ENCODE measurements around the gene GEMIN4.
"Not testable (repeated sequence)": the region's sequence is repeated elsewhere in the genome, so short reads cannot be mapped to it uniquely, and the experiment has no call there.

The GEMIN4 gene

DNA sequence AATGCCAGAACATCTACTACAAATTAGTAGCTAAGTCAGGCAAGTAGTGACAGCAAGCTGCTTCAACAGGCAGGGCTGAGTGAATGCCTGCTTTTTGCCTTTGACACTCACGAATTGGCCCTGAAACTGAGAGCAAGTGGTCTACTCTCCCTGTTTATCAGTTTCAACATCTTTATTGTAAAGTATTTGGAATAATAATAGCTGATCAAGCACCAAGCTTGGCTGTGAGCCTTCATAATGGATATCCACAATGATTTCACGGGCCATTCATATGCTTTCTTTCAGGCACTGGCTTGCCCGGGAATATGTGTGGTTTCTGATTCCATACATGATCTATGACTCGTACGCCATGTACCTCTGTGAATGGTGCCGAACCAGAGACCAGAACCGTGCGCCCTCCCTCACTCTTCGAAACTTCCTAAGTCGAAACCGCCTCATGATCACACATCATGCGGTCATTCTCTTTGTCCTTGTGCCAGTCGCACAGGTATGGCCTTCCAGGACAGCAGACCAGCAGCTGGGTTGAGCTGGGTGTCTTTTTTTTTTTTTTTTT is 14.4 kb downstream of the GEMIN4 start:
- no peak for DNase-seq

DNA sequence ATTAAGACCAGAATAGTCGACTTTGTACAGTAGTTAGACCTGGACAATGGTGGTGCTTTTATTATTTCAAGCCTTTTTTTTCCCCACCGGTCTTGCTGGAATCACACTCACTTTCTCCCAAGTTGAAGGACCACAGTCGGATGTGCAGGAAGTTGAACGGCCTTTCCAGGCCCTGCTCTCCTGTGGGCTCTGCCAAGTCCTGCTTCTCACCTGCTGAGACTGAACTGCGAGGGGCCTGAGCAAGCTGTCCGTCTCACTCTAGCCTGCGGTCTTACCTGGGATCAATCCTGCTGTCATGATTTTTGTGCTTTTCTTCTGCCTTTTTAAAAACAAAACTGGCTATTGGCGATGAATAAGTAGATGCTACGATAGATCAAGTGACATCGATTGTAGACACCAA is 18.3 kb downstream of the GEMIN4 start:
- DNase-seq = no peak

DNA sequence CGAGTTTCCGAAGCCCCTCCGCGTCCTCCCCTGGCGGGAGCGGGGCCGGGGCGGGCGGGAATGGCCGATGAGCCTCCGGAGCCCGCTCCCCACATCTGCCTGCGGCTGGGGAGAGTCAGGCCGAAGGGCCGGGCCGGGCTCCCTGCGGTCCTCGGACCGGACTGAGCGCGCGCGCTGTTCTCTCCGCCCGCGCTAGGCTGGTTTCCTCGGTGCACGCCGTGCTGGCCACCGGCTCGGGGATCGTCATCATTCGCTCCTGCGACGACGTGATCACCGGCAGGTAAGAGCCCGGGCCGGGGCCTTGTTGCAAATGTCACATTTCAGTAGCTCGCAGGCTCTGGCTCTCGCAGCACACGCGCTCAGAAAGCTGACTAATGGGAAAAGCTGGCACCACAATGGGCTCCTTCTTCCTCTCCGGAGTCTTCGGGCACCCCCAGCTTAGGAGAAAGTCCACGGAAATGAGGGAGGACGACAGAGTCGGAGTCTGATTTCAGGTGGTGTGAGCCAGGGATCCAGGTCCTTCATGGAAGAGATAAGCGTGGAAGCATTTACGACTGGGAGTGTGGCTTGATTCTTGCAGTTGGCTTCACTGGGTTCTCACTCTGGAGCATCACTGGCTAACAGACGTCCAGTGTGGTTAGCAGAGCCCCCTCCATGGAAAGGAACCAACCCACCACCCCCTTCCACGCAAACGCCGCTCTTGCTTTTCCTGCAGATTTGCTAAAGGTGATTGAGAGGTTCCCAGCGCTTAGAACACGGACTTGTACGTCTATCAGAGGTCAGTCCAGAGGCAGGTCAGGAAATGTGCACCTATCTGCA is 19.0 kb downstream of the GEMIN4 start:
- DNase-seq = peak; percentile 57

DNA sequence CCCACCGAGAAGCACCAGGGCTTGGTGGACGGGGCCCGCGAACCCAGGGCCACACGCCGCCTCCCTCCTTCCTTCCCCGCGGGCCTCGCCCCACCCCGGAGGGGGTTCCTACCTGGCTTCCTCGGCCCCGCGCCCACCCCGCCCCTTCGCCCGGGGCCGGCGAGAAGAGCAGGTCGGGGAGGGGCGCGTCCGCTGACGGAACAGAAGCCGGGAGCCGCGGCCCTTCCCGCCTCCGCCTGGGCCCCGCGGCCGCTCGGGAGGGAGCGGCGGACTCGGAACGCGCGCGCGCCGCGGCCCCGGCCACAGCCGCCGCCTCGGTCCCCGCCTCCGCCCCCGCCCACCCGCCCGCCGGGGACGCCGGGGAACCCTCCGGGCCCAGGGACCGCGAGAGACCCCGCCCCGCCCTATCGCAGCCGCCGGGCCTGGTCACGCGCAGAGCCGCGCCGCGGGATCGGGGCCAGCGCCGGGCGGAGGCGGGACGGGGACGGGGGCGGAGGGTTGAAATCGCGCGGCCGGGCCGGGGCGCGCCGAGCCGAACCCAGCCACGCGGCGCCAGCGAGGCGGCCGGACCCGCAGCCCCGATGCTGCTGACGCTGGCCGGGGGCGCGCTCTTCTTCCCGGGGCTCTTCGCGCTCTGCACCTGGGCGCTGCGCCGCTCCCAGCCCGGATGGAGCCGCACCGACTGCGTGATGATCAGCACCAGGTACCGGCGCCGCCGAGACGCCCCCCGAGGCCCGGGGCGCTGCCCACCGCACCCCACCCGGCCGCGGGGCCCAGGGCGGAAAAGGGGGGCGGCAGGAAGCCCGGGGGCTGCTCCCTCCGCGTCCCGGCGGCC is 19.8 kb downstream of the GEMIN4 start, which contains the start of gene TLCD3A:
TLCD3A (plus strand) TSS at position 530 of the 835 bp plus-strand sequence; CDS start at position 582, 52 bp downstream.
- DNase-seq = peak; percentile 85

DNA sequence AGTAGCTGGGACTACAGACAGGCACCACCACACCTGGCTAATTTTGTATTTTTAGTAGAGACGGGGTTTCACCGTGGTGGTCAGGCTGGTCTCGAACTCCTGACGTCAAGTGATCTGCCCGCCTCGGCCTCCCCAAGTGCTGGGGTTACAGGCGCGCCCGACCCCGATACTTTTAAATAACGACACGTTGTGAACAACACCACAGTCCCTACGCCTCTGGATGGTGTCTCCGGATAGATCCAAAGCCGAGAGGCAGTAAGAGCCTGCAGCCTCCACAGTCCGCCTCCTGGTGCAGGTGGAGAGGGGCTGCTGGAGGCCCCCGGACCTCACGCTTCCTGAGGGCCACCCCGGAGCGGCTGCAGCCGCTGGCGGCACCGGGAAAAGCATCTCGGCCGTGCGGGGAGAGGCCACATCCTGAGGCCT is 20.4 kb downstream of the GEMIN4 start:
- DNase-seq = peak; percentile 49

DNA sequence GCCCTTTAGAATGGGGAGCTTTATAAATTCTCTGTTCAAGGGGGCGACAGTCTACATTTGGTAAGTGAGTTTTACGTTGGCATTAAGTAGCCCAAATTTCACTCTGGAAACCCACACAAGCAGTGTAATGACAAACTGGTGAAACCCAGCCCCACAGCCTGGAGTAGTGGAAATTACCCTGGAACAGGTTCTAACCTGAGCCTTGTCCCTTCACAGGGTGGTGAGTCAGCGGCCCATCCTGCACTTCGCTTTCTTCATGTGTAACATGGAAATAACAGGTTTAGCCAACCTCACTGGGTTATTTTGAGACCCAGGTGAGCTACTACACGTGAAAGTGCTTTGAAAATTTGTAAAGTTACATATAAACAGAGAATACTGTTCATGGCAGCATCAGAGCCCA is 23.2 kb downstream of the GEMIN4 start:
- DNase-seq = no peak

DNA sequence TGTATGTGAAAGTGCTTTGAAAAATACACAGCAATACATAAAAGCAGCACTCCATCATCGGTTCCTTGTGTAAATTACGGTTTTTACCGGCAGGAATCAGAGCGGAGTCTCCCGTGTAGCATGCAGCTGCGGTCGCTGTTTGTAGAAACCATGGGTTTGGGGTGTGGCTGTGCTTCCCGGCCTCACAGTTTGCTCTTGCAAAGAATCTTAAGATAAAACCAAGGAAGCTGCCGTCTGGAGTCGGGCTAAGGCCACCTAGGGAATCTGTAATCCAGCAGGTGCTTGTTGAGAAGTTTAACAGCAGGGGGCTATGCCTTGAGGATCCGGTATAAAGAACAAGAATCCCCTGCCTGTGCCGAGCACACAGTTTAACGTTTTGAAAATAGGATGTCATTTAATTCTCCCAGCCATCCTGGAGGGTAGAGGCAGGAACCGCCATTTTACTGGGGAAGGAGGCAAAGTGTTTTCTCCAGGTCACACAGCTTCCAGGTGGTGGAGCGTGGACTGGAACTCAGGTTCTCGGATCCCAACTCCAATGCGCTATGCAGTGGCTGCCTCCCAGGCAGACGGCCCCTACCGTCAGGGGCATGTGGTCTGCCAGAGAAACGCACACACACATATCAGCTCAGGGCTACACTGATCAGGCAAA is 25.7 kb downstream of the GEMIN4 start:
- DNase-seq = no peak

DNA sequence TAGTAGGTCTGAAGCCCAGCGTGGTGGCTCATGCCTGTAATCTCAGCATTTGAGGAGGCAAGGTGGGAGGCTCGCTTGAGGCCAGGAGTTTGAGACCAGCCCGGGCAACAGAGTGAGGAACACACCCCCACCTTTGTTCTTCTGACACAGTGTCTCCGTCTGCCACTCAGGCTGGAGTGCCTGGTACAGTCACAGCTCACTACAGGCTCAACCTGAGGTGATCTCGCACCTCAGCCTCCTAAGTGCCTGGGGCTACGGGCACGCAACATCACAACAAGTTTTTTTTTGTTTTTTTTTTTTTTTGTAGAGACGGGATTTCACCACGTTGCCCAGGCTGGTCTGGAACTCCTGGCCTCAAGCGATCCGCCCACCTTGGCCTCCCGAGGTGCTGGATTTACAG is 26.3 kb downstream of the GEMIN4 start:
- DNase-seq = no peak

DNA sequence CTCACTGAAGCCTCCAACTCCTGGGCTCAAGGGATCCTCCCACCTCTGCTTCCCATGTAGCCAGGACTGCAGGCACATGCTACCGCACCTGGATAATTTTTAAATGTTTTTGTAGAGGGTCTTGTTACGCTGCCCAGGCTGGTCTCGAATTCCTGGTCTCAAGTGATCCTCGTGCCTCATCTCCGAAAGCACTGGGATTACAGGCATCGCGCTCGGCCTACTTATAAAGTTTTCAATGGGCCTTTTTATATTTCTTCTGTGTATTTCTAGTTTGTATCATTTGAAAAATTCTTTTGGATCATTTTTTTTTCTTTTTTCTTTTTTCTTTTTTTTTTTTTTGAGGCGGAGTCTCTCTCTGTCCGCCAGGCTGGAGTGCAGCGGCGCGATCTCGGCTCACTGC is 27.0 kb downstream of the GEMIN4 start:
- DNase-seq = no peak

DNA sequence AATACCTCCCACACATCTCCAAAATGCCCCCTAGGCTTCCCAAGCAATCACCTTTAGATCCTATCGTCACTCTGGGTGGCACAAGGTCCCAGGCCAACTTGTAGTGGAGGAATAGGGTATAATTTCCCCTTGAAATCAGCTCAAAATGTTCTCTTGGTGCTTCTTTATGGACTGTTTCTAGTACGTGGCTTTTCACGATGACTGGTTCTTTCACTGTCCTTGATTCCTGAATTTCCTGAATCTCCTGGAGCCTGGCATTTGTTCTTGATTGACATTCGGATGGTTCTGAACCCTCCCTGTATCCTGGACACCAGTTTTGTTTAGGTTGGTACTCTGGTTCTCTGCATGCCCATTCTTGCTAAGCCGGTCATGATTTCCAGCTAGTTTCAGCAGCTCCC is 30.5 kb downstream of the GEMIN4 start:
- no peak for DNase-seq

DNA sequence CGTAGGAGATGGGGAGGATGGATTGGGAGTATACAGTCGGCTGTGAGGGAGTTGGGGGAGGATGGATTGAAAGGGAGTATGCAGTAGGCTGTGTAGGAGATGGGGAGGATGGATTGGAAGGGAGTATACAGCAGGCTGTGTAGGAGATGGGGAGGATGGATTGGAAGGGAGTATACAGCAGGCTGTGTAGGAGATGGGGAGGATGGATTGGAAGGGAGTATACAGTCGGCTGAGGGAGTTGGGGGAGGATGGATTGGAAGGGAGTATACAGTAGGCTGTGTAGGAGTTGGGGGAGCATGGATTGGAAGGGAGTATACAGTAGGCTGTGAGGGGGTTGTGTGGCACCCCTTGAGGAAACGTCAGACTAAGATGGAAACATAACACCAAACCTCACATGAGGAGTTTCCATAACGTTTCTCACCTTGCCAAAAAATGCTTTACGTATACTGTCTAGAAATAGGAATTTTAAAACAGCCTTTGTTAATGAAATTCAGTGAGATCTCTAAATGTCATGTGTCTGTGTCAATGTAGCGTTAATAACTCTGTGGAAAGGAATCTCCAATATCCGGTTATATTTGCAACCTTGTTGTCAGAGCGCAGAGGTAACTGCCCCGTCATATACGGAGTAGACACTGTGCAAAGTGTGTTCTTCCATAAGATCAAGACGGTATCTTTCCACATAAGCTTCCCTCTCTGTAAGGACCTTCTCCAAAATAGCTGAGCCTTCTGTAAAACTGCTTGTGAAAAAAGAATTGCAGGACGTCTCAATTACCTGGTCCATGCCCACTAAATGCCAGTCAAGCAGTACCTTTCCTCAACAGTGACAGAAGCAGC is 31.1 kb downstream of the GEMIN4 start:
- no peak for DNase-seq

DNA sequence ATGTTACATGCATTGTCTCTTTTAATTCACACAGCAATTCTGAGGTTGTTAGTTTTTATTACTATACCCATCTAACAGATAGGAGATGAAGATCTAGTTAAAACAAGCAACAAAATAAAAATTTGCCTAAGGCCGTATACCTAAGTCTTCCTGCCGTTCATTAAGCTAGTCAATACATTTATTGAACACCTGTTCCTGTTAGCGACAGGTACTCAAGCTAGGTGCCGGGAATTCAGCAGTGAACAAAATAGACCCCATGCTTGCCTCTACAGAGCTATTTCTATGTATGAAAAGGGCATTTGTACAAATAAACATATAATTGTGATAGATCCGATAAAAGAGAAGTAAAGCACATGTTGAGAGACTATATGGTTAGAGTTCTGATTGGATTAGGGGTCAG is 34.0 kb downstream of the GEMIN4 start:
- no peak for DNase-seq

DNA sequence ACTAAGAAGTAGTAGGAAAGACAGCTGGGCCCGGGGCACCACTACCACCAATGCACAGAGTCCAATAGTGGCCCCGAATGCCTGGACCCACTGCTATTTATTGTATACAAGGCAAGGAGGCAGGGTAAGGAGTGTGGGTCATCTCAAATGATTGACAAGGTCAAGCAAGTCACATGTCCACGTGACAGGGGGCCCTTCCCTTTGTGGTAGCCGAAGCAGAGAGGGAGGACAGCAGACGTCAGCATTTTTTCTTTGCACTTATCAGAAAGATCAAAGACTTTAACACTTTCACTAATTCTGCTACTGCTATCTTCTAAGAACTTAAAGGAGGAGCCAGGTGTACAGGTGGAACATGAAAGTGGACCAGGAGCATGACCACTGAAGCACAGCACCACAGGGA is 43.9 kb downstream of the GEMIN4 start:
- DNase-seq = no peak

DNA sequence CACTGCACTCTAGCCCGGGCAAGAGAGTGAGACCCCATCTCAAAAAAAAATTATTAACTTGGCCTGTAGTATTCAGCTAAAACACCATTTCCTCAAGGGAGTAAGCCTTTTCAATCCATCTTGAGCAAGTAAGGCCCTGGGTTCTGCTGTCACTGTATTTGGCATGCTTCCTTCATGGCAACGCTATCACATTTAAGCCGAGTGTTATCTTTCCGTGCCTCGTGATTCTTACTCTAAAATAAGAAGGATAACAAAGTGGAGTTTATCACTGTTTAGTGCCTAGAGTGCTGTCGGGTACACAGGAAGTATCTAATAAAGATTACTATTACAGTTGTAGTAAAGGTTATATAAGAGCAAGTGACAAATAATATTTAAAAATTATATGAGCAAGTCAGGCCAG is 46.2 kb downstream of the GEMIN4 start:
- DNase-seq = peak; percentile 67

DNA sequence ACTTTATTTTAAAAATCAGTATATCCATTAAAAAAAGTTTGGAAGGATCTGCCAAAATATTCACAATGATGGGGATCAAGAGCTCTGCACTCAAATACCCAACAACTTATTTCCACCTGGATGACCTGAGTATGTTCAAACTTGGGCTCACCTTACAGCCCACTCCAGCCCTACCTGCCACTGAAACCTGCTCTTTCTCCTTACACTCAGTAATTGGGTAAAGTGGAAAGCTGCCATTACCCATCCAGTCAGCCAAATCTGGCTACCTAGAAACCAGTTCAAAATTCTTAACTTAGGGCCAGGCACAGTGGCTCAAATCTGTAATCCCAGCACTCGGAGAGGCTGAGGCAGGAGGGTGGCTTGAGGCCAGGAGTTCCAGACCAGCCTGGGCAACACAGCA is 47.1 kb downstream of the GEMIN4 start:
- no peak for DNase-seq

DNA sequence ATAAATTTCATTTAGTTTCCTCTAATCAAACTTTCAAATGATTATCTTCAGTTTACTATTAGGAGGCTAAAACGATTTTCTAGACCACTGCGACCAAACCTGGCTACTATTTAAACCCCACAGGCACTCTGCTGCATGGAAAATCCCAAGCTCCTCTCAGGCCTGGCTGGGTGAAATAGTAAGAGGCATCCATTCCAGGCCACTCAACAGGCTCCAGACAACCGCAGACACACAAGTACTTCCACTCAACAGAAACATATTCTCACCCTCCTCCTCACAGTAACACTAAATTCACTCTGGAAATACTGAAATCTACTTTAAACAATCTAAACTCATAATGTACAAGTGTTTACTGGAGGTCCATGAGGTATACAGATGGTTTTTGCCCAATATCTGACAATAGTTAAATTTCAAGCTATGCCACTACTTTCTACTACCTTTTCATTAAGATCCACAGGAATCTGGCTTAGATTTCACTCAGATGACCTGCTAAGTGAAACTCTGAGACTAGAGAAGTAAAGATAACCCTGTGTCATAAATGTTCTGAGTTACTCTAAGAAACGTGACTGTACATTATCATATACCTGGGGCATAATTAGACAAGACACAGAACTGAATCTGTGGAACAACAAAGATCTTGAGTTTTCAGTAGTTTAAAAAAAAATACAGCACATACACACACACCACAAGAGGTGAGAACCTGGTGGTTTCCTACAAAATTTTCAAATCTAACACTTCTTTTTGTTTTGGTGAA is 47.8 kb downstream of the GEMIN4 start:
- DNase-seq = no peak

DNA sequence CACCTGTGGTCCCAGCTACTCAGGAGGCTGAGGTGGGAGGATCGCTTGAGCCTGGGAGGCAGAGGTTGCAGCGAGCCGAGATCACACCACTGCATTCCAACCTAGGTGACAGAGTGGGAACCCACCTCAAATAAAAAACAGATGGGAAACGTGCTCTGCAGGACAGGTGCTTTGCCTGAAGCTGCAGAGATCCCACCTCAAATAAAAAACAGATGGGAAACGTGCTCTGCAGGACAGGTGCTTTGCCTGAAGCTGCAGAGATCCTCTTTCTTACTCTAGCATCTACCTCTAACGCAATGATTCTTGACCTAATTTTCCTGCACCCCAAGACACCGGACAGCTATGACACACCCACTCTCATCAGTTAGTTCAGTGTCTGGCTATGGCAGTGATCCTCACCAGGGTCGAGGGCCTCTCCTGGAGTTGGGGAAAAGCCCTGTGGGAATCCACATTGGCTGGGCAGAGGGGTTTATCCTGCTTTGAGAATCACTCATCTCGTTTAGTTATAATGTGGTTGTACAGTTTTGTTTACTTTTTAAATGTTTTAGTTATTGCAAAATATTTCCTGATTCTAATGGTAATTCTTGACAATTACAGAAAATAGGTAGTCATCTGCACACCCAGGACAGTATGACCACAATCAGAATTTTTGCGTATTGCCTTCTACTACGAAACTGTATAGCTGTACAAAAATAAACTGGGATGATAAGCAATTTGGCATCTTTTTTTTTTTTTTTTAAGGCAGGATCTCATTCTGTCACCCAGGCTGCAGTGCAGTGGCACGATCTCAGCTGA is 48.8 kb downstream of the GEMIN4 start:
- DNase-seq = no peak

DNA sequence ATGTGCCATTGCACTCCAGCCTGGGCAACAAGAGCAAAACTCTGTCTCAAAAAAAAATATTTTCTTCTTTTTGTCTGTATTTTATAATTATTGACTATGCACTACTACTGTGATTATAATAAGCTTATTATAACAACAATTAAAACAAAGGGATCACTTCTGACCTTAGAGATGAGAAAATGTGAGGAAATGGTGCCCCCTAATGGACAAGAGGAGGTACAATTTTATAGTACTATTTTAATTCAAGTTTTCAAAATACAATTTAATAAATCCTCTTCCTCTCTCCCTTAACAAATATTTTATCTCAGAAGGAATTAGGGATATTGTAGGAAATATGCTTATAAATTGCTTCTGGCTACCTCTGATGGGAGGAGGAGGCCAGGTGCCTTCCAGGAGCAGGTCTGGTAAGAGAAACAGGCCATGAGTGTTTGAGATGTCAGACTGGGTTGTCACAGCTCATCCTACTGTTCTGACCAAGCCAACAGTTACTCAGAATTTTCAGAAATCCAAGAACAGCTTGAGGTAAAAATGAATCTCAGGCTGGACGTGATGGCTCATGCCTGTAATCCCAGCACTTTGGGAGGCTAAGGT is 51.5 kb downstream of the GEMIN4 start:
- DNase-seq = peak; percentile 77

DNA sequence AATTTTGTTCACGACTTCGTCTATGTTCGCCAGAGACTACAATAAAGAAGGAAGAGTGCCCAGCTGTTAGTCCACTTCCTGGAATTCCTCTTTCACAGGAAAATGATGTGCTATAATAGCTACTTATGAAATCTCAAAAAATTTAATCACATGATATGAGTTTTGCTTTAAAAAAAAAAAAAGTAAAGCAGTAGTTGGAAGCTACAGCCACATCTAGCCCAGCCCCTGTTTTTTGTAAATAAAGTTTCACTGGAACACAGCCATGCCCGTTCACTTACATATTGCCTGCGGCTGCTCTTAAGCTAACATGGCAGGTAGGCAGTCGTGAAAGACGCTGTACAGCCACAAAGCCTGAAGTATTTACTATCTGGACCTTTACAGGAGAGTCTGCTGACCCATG is 52.7 kb downstream of the GEMIN4 start:
- no peak for DNase-seq

DNA sequence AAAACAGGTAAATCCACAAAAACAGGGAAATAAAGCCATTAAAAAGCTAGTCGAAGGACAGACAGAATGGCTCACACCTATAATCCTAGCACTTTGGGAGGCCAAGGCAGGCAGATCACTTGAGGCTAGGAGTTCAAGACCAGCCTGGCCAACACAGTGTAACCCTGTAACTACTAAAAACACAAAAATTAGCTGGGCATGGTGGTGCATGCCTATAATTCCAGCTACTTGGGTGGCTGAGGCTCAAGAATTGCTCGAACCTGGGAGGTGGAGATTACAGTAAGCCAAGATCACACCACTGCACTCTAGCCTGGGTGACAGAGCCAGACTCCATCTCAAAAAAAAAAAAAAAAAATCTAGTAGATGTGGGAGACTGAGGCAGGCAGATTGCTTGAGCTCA is 54.0 kb downstream of the GEMIN4 start:
- DNase-seq = not testable (repeated sequence)
